ENCODE results near the gene TTC27. TPM values are rescaled to one million over a fixed set of nuclear protein-coding genes. Genes with fewer than 3 reads are reported as not detected.

Gene TTC27
- total RNA-seq, 2 donors from 2014 or later = 5.9 to 6.0 TPM

GRCh38 chr2:32696439-32696838, 68.6 kb downstream of the TTC27 start:
- H3K27ac ChIP-seq = no peak overlapping the region
- no peaks in the 10 kb centered on the region for H3K9me3 ChIP-seq
- TF ChIP-seq CTCF (IDR thresholded peaks at IDR 0.05) = no peak
- H3K4me1 ChIP-seq = peaks cover 0 to 5% of the 10 kb centered on the region in 2 donors
- no peaks in the 10 kb centered on the region for H3K36me3 ChIP-seq
- H3K4me3 ChIP-seq = no peak overlapping the region
- H3K27me3 ChIP-seq = no peaks in the 10 kb centered on the region
- no peak for DNase-seq (ENCODE audit: low spot score)

GRCh38 chr2:32697156-32697555, 69.3 kb downstream of the TTC27 start:
- no peak for TF ChIP-seq CTCF (IDR thresholded peaks at IDR 0.05)
- H3K27ac ChIP-seq = no peak overlapping the region
- DNase-seq (ENCODE audit: low spot score) = no peak
- H3K27me3 ChIP-seq = no peaks in the 10 kb centered on the region
- no peaks in the 10 kb centered on the region for H3K9me3 ChIP-seq
- no peaks in the 10 kb centered on the region for H3K36me3 ChIP-seq
- H3K4me3 ChIP-seq = no peak overlapping the region
- H3K4me1 ChIP-seq = peaks cover 0 to 5% of the 10 kb centered on the region in 2 donors

GRCh38 chr2:32699151-32699550, 71.3 kb downstream of the TTC27 start:
- Histone ChIP-seq H3K27me3 (no peaks in the 10 kb centered on the region), H3K9me3 (no peaks in the 10 kb centered on the region), H3K4me3 (no peak overlapping the region), H3K4me1 (peaks cover 0 to 5% of the 10 kb centered on the region in 2 donors), H3K27ac (no peak overlapping the region), H3K36me3 (no peaks in the 10 kb centered on the region)
- no peak for TF ChIP-seq CTCF (IDR thresholded peaks at IDR 0.05)
- no peak for DNase-seq (ENCODE audit: low spot score)

- H3K9me3 ChIP-seq = no peaks in the 10 kb centered on the region
- H3K4me3 ChIP-seq = no peak overlapping the region
- DNase-seq (ENCODE audit: low spot score) = no peak
- H3K27me3 ChIP-seq = no peaks in the 10 kb centered on the region
- H3K4me1 ChIP-seq = peaks cover 0 to 5% of the 10 kb centered on the region in 2 donors
- no peak for TF ChIP-seq CTCF (IDR thresholded peaks at IDR 0.05)
- H3K27ac ChIP-seq = no peak overlapping the region
- no peaks in the 10 kb centered on the region for H3K36me3 ChIP-seq
Measured at GRCh38 chr2:32701806-32702205, 74.0 kb downstream of the TTC27 start.

- no peak for TF ChIP-seq CTCF (IDR thresholded peaks at IDR 0.05)
- no peak for DNase-seq (ENCODE audit: low spot score)
- no peaks in the 10 kb centered on the region for H3K36me3 ChIP-seq
- no peak overlapping the region for H3K4me3 ChIP-seq
- no peaks in the 10 kb centered on the region for H3K27me3 ChIP-seq
- peak overlapping the region in 1 of 2 donors; percentile 3 for H3K27ac ChIP-seq
- peaks cover 0 to 4% of the 10 kb centered on the region in 2 donors for H3K4me1 ChIP-seq
- H3K9me3 ChIP-seq = no peaks in the 10 kb centered on the region
Measured at GRCh38 chr2:32702303-32703064, 74.6 kb downstream of the TTC27 start.
